GM19240 (cell line): ENCODE measurements around the gene KIF25.

Source experiments
- DNase-seq: peaks from one replicate; pipeline ENCODE4 v3.0.0; 2011; ENCODE audit warnings: low spot score; ENCODE audit not compliant: insufficient read length

Gene KIF25

GRCh38 chr6:168016721-168017525 is 19.5 kb downstream of the KIF25 start:
- no peak for DNase-seq

- no peak for DNase-seq
These were observed 20.2 kb downstream of the KIF25 start for GRCh38 chr6:168017629-168018028.

GRCh38 chr6:168018664-168019063 is 21.2 kb downstream of the KIF25 start:
- no peak for DNase-seq

DNA sequence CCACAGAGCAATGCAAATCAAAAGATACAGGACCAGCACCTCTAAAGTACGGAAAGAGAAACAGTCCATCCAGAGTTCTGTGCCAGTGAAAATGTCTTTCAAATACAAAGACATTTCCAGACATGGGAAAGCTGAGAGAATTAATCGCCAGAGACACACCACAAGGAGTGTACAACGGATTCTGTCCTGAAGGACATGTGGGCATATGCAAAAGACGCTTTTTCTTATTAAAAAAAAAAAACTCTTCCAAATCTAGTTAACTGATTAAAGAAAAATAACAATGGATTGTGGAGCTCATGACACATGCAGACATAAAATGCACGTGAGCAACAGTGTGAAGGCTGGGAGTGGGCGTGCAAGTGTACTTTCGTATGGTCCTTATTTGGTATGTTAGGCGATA is 22.8 kb downstream of the KIF25 start:
- no peak for DNase-seq

DNA sequence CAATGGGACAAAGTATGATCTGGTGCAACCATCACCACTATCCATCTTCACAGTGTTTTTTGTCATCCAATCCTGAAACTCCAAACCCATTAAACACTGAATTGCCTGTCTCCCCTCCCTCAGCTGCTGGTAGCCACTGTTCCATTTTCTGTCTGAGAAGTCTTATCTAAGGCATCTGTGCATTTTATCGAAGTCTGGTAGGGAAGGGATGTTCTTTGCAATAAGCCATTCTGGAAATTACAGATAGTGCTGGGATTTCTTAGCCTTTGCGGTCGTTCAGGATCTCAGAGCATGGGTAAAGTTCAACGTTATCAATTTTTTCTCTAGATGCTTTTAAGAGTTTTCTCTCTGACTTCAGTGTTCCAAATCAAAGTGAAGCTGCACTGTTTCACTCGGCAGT is 24.1 kb downstream of the KIF25 start:
- DNase-seq, result no peak

- DNase-seq, result no peak
These were observed 25.2 kb downstream of the KIF25 start for GRCh38 chr6:168022488-168023321.

DNA sequence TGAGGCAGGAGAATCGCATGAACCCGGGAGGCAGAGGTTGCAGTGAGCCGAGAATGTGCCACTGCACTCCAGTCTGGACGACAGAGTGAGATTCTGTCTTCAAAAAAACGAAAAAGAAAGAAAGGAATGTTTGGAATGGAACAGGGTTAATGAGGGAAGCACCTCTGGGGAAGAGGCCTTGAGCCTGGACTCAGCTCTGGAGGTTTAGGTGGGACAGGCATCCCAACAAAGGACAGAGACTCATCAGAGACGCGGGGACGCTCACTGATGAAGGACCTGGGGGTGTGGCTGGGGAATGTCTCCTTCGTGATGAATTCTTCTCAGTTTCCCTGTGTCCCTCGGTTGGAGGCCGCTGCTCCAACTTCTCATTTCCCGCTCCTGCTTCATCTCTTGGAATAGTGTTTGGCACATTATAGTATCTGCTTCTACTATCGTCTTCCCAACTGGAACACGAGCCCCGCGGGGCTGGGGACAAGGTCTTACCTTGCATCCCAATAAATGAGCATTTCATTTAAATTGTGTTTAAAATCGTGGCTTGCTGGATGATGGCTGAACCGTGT is 27.6 kb downstream of the KIF25 start:
- no peak for DNase-seq

- DNase-seq, result no peak
These were observed 28.6 kb downstream of the KIF25 start for GRCh38 chr6:168025831-168026710.

DNA sequence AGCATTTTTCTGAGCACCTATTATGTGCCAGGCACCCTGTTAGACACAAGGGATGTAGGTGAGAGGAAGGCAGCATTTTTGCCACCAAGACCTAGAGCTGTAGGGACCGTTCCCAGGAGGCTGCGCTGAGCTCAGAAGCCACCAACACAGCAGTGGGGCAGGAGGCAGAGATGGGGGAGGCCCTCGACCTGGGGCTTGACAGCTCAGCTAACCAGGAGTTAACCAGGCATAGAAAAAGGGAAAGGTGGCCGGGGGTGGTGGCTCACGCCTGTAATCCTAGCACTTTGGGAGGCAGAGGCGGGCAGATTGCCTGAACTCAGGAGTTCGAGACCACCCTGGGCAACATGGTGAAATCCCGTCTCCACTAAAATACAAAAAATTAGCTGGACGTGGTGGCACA is 29.5 kb downstream of the KIF25 start:
- no peak for DNase-seq

GRCh38 chr6:168027521-168027920 is 30.1 kb downstream of the KIF25 start:
- no peak for DNase-seq

- no peak for DNase-seq
These were observed 30.7 kb downstream of the KIF25 start for GRCh38 chr6:168028181-168028580.

GRCh38 chr6:168029459-168030217 is 32.2 kb downstream of the KIF25 start:
- DNase-seq, result no peak

DNA sequence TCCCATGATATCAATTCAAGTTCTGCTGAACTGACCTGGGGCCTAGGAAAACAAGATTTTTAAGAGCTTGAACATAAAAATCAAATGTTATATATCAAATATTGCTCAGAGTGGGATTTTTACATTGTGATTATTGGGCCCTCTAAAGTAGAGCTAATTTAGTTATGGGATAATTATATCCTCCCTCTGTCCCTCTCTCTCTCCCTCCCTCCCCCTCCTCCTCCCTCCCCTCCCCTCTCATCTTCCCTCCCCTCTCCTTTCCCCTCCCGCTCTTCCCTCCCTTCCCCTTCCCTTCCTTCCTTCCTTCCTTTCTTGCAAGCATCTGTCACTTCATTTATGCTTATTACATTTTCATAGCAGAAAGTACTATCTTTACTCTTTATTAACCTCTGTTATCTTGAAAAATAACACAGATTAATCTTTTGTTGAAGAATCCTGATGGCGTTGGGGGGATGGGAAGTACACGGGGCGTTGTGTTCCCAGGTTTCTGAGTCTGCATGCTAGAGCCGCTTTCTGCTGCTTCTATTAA is 32.8 kb downstream of the KIF25 start:
- no peak for DNase-seq

DNA sequence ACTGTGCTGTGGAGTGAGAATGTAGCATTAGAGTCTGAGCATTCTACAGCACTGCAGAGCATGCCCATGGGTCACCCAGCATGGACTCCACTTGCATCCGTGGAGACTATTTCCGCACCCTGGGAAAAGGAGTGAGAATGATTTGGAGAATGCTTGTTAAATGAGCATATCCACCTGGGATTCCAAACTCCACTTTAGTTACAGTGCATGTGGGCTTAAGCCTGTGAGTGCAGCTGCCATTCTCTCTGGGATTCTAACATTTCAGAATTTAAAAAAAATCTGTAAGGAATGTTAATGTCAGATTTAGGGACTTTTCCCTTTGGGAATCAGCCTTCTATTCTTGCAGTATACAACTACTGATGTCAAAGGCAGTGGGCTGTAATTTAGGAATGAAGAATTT is 33.4 kb downstream of the KIF25 start:
- DNase-seq, result no peak

DNA sequence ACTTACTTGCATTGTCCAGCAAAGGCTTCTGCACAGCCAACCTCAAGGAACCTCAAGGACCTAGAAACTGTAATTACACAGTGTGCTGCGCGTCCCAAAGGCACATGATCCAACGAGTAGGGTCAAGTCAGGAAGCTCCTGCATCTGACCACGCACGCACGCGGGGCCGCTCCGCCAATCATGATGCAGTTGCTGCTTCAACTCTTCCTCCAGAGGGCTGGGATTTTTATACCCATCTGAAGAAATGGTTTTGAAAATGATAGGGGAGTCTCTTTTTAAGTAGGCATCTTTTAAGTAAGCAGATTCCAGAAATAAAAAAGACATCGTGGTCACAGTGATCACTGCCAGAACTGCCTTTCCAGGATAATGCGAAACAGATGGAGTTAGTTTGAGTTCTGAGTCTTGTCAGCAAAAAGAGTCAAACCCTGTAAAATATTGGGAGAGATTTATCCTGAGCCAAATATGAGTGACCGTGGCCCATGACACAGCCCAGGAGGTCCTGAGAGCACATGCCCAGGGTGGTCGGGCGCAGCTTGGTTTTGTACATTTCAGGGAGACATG is 34.0 kb downstream of the KIF25 start:
- no peak for DNase-seq

- DNase-seq, result no peak
These were observed 34.7 kb downstream of the KIF25 start for GRCh38 chr6:168032005-168032760.

DNA sequence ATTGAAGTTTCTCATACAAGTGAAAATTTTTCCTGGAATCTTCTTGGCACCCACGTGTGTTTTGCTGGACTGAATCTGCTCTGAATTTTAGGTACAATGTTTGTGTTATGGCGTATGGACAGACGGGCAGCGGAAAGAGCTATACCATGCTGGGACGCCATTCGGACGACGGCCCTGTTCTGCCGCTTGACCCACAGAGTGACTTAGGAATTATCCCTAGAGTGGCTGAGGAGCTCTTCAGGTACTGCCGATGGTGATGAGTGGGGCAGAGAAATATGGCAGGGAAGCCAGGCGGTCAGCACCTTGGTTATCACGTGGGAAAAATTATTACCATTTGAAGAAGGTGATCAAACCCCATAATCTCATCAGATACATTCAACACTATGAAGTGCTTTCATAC is 36.3 kb downstream of the KIF25 start:
- no peak for DNase-seq

- DNase-seq, result no peak
These were observed 37.1 kb downstream of the KIF25 start for GRCh38 chr6:168034537-168034936.

GRCh38 chr6:168035098-168035660 is 37.7 kb downstream of the KIF25 start:
- no peak for DNase-seq
